Neural progenitor cell (in vitro differentiated cells): ENCODE results near the gene CRHR1. TPM values are rescaled to one million over a fixed set of nuclear protein-coding genes. Genes with fewer than 3 reads are reported as not detected.

Source experiments
- DNase-seq: peaks from one replicate; pipeline ENCODE4 v3.0.0-alpha.2; 2016; ENCODE audit warnings: low spot score
- H2AFZ ChIP-seq: fragments of 200-600 bp; sonication (generic); replicated peaks from 2 replicates; pipeline ENCODE4 v1.6.1; 2016; ENCODE audit warnings: antibody characterized with exemption
- H3F3A ChIP-seq: fragments of 200-600 bp; sonication (generic); 2 replicates; pipeline ENCODE4 v1.6.1; 2016; ENCODE audit warnings: antibody characterized with exemption, low read depth
- H3K27ac ChIP-seq: fragments of 200-600 bp; sonication (generic); 2 replicates; pipeline ENCODE4 v1.5.1; 2016; ENCODE audit warnings: mild to moderate bottlenecking
- H3K27me3 ChIP-seq: fragments of 200-600 bp; sonication (generic); 2 replicates; pipeline ENCODE4 v1.6.1; 2016; ENCODE audit warnings: mild to moderate bottlenecking, moderate library complexity
- H3K36me3 ChIP-seq: fragments of 200-600 bp; sonication (generic); 2 replicates; pipeline ENCODE4 v1.5.1; 2016
- H3K4me1 ChIP-seq: fragments of 200-600 bp; sonication (generic); 2 replicates; pipeline ENCODE4 v1.6.1; 2016; ENCODE audit warnings: mixed run types
- H3K4me2 ChIP-seq: fragments of 200-600 bp; sonication (generic); 2 replicates; pipeline ENCODE4 v1.6.1; 2016
- H3K4me3 ChIP-seq: fragments of 200-600 bp; sonication (generic); 2 replicates; pipeline ENCODE4 v1.5.1; 2016
- H3K79me2 ChIP-seq: fragments of 200-600 bp; sonication (generic); 2 replicates; pipeline ENCODE4 v1.6.1; 2016; ENCODE audit warnings: low read depth
- H3K9ac ChIP-seq: fragments of 200-600 bp; sonication (generic); 2 replicates; pipeline ENCODE4 v1.6.1; 2016
- H3K9me3 ChIP-seq: fragments of 200-600 bp; sonication (generic); 2 replicates; pipeline ENCODE4 v1.5.1; 2016; ENCODE audit warnings: low read depth
- H4K20me1 ChIP-seq: fragments of 200-600 bp; sonication (generic); 2 replicates; pipeline ENCODE4 v1.6.1; 2016; ENCODE audit warnings: low read depth
- H3K27ac Mint-ChIP-seq: 3 replicates; pipeline ENCODE4 v1.8.0; 2021; ENCODE audit warnings: mixed read lengths
- H3K27me3 Mint-ChIP-seq: 2 replicates; pipeline ENCODE4 v1.8.0; 2022; ENCODE audit warnings: low read depth, mild to moderate bottlenecking, inconsistent platforms, moderate library complexity, mixed read lengths; ENCODE audit not compliant: insufficient read depth
- H3K36me3 Mint-ChIP-seq: 3 replicates; pipeline ENCODE4 v1.8.0; 2021; ENCODE audit warnings: mixed read lengths
- H3K4me1 Mint-ChIP-seq: 3 replicates; pipeline ENCODE4 v1.8.0; 2021; ENCODE audit warnings: mixed read lengths
- H3K4me3 Mint-ChIP-seq: 3 replicates; pipeline ENCODE4 v1.8.0; 2021; ENCODE audit warnings: mild to moderate bottlenecking, moderate library complexity, mixed read lengths
- H3K9me3 Mint-ChIP-seq: 3 replicates; pipeline ENCODE4 v1.8.0; 2020; ENCODE audit warnings: mixed read lengths
- EZH2 ChIP-seq: fragments of 200-600 bp; sonication (generic); IDR thresholded peaks from 2 replicates; pipeline ENCODE4 v1.6.1; 2017; ENCODE audit warnings: antibody characterized with exemption, mild to moderate bottlenecking, moderate library complexity
- EZH2phosphoT487 ChIP-seq: fragments of 200-600 bp; sonication (generic); IDR thresholded peaks from 2 replicates; pipeline ENCODE4 v1.6.1; 2017; ENCODE audit warnings: antibody characterized with exemption
- total RNA-seq: library from RNA; depleted of rRNA; stranded (reverse); fragments of >200 nt; gene quantifications from 2 replicates; pipeline ENCODE4 v1.2.3, GENCODE V29; 2015; ENCODE audit warnings: low replicate concordance
- TF ChIP-seq, protein P1 (sequence below): fragments of 200-600 bp; sonication (generic); IDR thresholded peaks from 2 replicates; pipeline ENCODE4 v1.5.1; 2017; ENCODE audit warnings: antibody characterized with exemption, mild to moderate bottlenecking

CRHR1 gene
- total RNA-seq, 1 donor from 2014 or later, result 3.4 TPM

DNA sequence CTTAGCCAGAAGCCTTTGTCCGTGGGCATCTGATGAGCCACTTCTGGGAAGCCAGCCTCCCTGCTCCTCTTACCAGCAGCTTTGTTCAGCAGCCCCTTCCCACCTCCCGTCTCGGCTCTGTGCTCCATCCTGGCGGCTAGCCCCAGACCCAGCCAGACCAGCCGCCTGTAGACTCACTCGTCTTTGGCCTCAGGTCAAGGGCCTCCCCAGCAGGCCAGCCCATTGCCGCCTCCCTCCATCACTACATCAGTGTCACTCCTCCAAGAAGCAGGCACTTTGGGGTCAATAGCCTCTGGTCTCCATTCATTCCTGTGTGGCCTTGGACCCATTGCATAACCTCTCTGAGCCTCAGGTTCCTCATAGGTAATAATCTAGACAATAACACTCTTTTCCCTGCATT, 20.9 kb upstream of the CRHR1 start:
- no peak overlapping the region for H3K4me3 ChIP-seq
- no peaks in the 10 kb centered on the region for H3K27me3 ChIP-seq
- H3K9ac ChIP-seq, result no peak overlapping the region
- H3F3A ChIP-seq, result peaks cover 2% of the 10 kb centered on the region
- no peaks in the 10 kb centered on the region for H3K9me3 ChIP-seq
- H3K27ac Mint-ChIP-seq, result peak overlapping the region; percentile 86
- no peak overlapping the region for H3K4me2 ChIP-seq
- peaks cover 10% of the 10 kb centered on the region for H3K4me1 Mint-ChIP-seq
- H3K4me1 ChIP-seq, result peaks cover 6% of the 10 kb centered on the region
- H3K4me3 Mint-ChIP-seq, result no peak overlapping the region
- no peak overlapping the region for H2AFZ ChIP-seq
- no peak for DNase-seq
- peaks cover 6% of the 10 kb centered on the region for H3K27me3 Mint-ChIP-seq
- H3K79me2 ChIP-seq, result no peaks in the 10 kb centered on the region
- no peaks in the 10 kb centered on the region for H3K9me3 Mint-ChIP-seq
- no peak for TF ChIP-seq EZH2
- no peak for TF ChIP-seq EZH2phosphoT487
- TF ChIP-seq, protein P1, sequence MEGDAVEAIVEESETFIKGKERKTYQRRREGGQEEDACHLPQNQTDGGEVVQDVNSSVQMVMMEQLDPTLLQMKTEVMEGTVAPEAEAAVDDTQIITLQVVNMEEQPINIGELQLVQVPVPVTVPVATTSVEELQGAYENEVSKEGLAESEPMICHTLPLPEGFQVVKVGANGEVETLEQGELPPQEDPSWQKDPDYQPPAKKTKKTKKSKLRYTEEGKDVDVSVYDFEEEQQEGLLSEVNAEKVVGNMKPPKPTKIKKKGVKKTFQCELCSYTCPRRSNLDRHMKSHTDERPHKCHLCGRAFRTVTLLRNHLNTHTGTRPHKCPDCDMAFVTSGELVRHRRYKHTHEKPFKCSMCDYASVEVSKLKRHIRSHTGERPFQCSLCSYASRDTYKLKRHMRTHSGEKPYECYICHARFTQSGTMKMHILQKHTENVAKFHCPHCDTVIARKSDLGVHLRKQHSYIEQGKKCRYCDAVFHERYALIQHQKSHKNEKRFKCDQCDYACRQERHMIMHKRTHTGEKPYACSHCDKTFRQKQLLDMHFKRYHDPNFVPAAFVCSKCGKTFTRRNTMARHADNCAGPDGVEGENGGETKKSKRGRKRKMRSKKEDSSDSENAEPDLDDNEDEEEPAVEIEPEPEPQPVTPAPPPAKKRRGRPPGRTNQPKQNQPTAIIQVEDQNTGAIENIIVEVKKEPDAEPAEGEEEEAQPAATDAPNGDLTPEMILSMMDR, result no peak
- no peaks in the 10 kb centered on the region for H3K36me3 ChIP-seq
- no peaks in the 10 kb centered on the region for H4K20me1 ChIP-seq
- H3K36me3 Mint-ChIP-seq, result no peaks in the 10 kb centered on the region
- no peak overlapping the region for H3K27ac ChIP-seq

DNA sequence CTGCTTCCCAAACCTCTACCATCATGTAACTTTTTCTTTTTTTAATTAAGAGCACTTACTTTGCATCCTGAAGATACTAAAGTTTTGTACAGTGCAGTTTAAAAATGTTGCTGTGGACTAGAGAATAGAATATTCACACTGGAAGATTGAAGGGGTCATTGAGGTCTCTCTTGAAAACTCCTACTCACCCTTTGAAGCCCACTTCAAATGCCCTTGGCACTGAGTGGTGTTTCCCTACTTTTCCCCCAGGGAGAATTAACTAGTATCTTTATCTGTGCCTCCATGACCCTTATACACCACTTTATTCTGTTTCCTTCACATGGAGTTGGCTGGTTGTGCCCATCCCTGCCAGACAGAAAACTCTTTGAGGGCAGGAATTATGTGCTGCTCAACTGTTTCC, 19.6 kb upstream of the CRHR1 start:
- Histone ChIP-seq H3K9me3 (no peaks in the 10 kb centered on the region), H3F3A (peaks cover 5% of the 10 kb centered on the region), H3K4me1 (peaks cover 6% of the 10 kb centered on the region), H3K4me3 (no peak overlapping the region), H3K27ac (no peak overlapping the region), H3K9ac (no peak overlapping the region), H3K27me3 (no peaks in the 10 kb centered on the region), H4K20me1 (no peaks in the 10 kb centered on the region), H3K4me2 (no peak overlapping the region), H2AFZ (no peak overlapping the region), H3K79me2 (no peaks in the 10 kb centered on the region), H3K36me3 (no peaks in the 10 kb centered on the region)
- H3K27ac Mint-ChIP-seq, result no peak overlapping the region
- DNase-seq, result no peak
- H3K27me3 Mint-ChIP-seq, result peaks cover 9% of the 10 kb centered on the region
- H3K36me3 Mint-ChIP-seq, result no peaks in the 10 kb centered on the region
- no peak for TF ChIP-seq EZH2
- TF ChIP-seq, protein P1, result no peak
- no peak for TF ChIP-seq EZH2phosphoT487
- H3K4me3 Mint-ChIP-seq, result no peak overlapping the region
- peaks cover 15% of the 10 kb centered on the region for H3K4me1 Mint-ChIP-seq
- no peaks in the 10 kb centered on the region for H3K9me3 Mint-ChIP-seq

DNA sequence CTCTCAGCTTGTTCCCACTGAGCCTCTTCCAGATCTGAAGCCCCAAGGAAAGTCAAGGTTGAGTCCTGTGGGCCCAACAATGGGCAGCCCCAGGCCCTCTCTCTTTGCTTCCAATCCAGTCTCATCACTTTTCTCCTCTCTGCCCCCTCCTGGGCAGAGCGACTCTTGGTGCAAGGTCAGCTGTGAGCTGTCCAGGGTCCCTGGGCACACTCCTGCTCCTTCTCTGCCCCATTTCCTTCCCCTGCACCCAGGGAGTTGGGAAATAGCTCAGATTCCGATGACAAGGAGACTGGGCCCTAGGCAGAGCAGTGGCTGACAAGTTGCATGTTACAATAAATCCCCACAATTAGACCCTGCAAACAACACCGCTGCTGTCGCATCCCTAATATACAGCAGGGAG, 16.1 kb upstream of the CRHR1 start:
- Histone ChIP-seq H3K9me3 (no peaks in the 10 kb centered on the region), H3K9ac (no peak overlapping the region), H4K20me1 (no peaks in the 10 kb centered on the region), H3F3A (peaks cover 28% of the 10 kb centered on the region), H3K79me2 (no peaks in the 10 kb centered on the region), H3K27ac (no peak overlapping the region), H3K27me3 (no peaks in the 10 kb centered on the region), H3K4me1 (peaks cover 21% of the 10 kb centered on the region), H3K36me3 (no peaks in the 10 kb centered on the region), H3K4me3 (no peak overlapping the region), H3K4me2 (no peak overlapping the region), H2AFZ (no peak overlapping the region)
- peak; percentile 67 for DNase-seq
- TF ChIP-seq EZH2 (no peak), EZH2phosphoT487 (no peak)
- TF ChIP-seq, protein P1, result peak; percentile 40
- H3K27me3 Mint-ChIP-seq, result peaks cover 14% of the 10 kb centered on the region
- peaks cover 39% of the 10 kb centered on the region for H3K4me1 Mint-ChIP-seq
- no peaks in the 10 kb centered on the region for H3K9me3 Mint-ChIP-seq
- H3K36me3 Mint-ChIP-seq, result no peaks in the 10 kb centered on the region
- no peak overlapping the region for H3K27ac Mint-ChIP-seq
- no peak overlapping the region for H3K4me3 Mint-ChIP-seq
